Heart left ventricle (tissue), 16 donors: Measurements from ENCODE around the gene WBP11. TPM values are rescaled to one million over a fixed set of nuclear protein-coding genes. Genes with fewer than 3 reads are reported as not detected.
A peak's percentile ranks its signal among the peaks of the same experiment; 100 is the strongest.

Experiments used
- ATAC-seq, 4 donors: fragments of 200-7000 bp; cut with Tn5 transposase; one replicate each; pipeline ENCODE4 v1.9.1; 2020 to 2022; ENCODE audit warnings: moderate library complexity in 4 of 4, mild to moderate bottlenecking in 3 of 4, moderate number of reproducible peaks in 1 of 4
- DNase-seq, 5 donors: peaks; one replicate each; pipeline ENCODE4 v3.0.0-alpha.2; 2020
- H3K27ac ChIP-seq, 12 donors: fragments of 200-600 bp; sonication (generic) in 4 of 12; one replicate each; pipeline versions ENCODE4 v1.5.0 to v1.8.0; 2016 to 2022; ENCODE audit warnings: mild to moderate bottlenecking in 2 of 12
- H3K27me3 ChIP-seq, 9 donors: fragments of 200-600 bp; sonication (generic) in 2 of 9; one replicate each; pipeline versions ENCODE4 v1.5.1 to v1.8.0; 2016 to 2022; ENCODE audit warnings: mild to moderate bottlenecking in 3 of 9
- H3K36me3 ChIP-seq, 9 donors: fragments of 200-600 bp; sonication (generic) in 2 of 9; one replicate each; pipeline versions ENCODE4 v1.5.0 to v1.8.0; 2018 to 2022; ENCODE audit warnings: mild to moderate bottlenecking in 2 of 9
- H3K4me1 ChIP-seq, 12 donors: fragments of 200-600 bp; sonication (generic) in 4 of 12; one replicate each; pipeline versions ENCODE4 v1.5.0 to v1.8.0; 2016 to 2022; ENCODE audit warnings: mild to moderate bottlenecking in 3 of 12
- H3K4me3 ChIP-seq, 12 donors: fragments of 200-600 bp; sonication (generic) in 4 of 12; one replicate each; pipeline versions ENCODE4 v1.5.0 to v1.8.0; 2017 to 2022; ENCODE audit warnings: mild to moderate bottlenecking in 9 of 12, moderate library complexity in 4 of 12
- H3K9me3 ChIP-seq, 12 donors: fragments of 200-600 bp; sonication (generic) in 4 of 12; one replicate each; pipeline versions ENCODE4 v1.5.0 to v1.8.0; 2016 to 2022; ENCODE audit warnings: mild to moderate bottlenecking in 1 of 12
- POLR2A ChIP-seq, 2 donors: fragments of 450-650 bp; IDR thresholded peaks; one replicate each; pipeline ENCODE4 v1.6.1; 2017; ENCODE audit warnings: antibody characterized with exemption in 2 of 2, mild to moderate bottlenecking in 2 of 2, moderate library complexity in 2 of 2
- WGBS, 4 donors: extraction: QIAGEN DNeasy Blood & Tissue Kit in 2 of 4; methylation state at CpG; one replicate each; pipeline versions ENCODE4 v1.1.5 to v1.1.7; 2013 to 2018; 5-methylcytosine and 5-hydroxymethylcytosine counted together
- intact Hi-C, 10 donors: fragments of 100-400 bp; cut with DNase I; formaldehyde crosslinking; loops; one replicate each; pipeline versions ENCODE4 v1.11.1 to v1.14.2; 2022
- long read RNA-seq, 3 donors: library from polyadenylated mRNA; unstranded; transcript quantifications; one replicate each; pipeline ENCODE4 v2.0.0, GENCODE V29; 2020 to 2021
- polyA plus RNA-seq, 2 donors: library from polyadenylated mRNA; stranded (reverse); fragments of 200-250 nt; gene quantifications; one replicate each; pipeline ENCODE4 v1.2.3, GENCODE V29; 2013
- total RNA-seq, 9 donors: library from RNA; depleted of rRNA in 2 of 9; stranded (reverse); fragments of >200 nt in 2 of 9; fragmentation: NEBNext Ultra II Directional in 3 of 9; extraction: Animal tissue kit (Norgen Biotek cat#: 25700) in 3 of 9; gene quantifications; one replicate each; pipeline versions ENCODE4 v1.1.0 to v1.2.4, GENCODE V29; 2016 to 2023
- TF ChIP-seq, protein P1 (sequence below), 12 donors: fragments of 200-600 bp; sonication (generic) in 4 of 12; IDR thresholded peaks; one replicate each; pipeline versions ENCODE4 v1.5.0 to v1.8.0; 2018 to 2022; ENCODE audit warnings: antibody characterized with exemption in 12 of 12, mild to moderate bottlenecking in 5 of 12
- donor health status: ischemic (EF 13 %, LVEDD 7.1; RV severe dilation, severe dysfunction).
- donor health status: healthy with polysubstance abuse.
- donor health status: DM: no; HTN: yes; CAD: no.
- donor health status: DM: no; HTN: no; CAD: no.
- donor health status: ischemic (EF 25% LVEDD 6.9; RV normal size, moderate dysfunction).
- donor health status: ischemic (EF 25% LVEDD 5.7; RV mildly dilated, moderate dysfunction).
- donor health status: healthy.
- donor health status: DM: yes; HTN: yes; CAD: no.
- donor health status: ischemic (EF 35%, LVEDD 5.7; RV mildly dilated, moderate dysfunction).
- donor health status: nonischemic (EF 11% LVEDD 7.7; RV severe dilation, severe dysfunction).
- donor health status: DM: yes; HTN: yes; CAD: no.
- donor health status: PGD.
- donor health status: ischemic (EF 29% LVEDD 5.4; RV normal size, mild dysfunction).
- donor health status: nonischemic (EF 23%, LVEDD 6.1; RV moderate dilation, normal function).

Gene WBP11
- 10 to 100 TPM; 20.2 to 62.7 (median 52.7) TPM for total RNA-seq
- polyA plus RNA-seq, result 10 to 100 TPM; 11.4 to 38.8 TPM
- long read RNA-seq, donor 1, full-length matches to known transcripts, result 4 of 22 reads
- long read RNA-seq, donor 1, partial matches to known transcripts, result 18 of 22 reads
- long read RNA-seq, donor 1, other reads (novel, unspliced or antisense), result 0 of 22 reads
- long read RNA-seq, donor 2, full-length matches to known transcripts, result 20 of 36 reads
- long read RNA-seq, donor 2, partial matches to known transcripts, result 13 of 36 reads
- long read RNA-seq, donor 2, other reads (novel, unspliced or antisense), result 3 of 36 reads
- long read RNA-seq, donor 3, full-length matches to known transcripts, result 14 of 25 reads
- long read RNA-seq, donor 3, partial matches to known transcripts, result 11 of 25 reads
- long read RNA-seq, donor 3, other reads (novel, unspliced or antisense), result 0 of 25 reads

- H3K36me3 ChIP-seq, result peaks cover 0 to 28% (median 17%) of the 10 kb centered on the region in 9 donors
- no peaks in the 10 kb centered on the region for H3K9me3 ChIP-seq
- 0% methylated on average over 48 to 50 of the region's 50 CpGs for WGBS, 4 donors
- intact Hi-C loops, result loop anchor here in 5 of 10 donors (1.0 to 5.0 kb wide), 4 partner anchors 28 to 39 kb away; partner anchors contain the start of gene ART4 (in 3 of the 5)
- peak within 1 kb of the TSS; percentile 74 to 95 (median 82) for H3K4me3 ChIP-seq
- peaks cover 0 to 33% (median 17%) of the 10 kb centered on the region in 12 donors for H3K4me1 ChIP-seq
- H3K27ac ChIP-seq, result peak within 1 kb of the TSS; percentile 52 to 95 (median 88)
- TF ChIP-seq POLR2A (IDR thresholded peaks at IDR 0.05), result peak; percentile 28 to 90
- TF ChIP-seq, protein P1, sequence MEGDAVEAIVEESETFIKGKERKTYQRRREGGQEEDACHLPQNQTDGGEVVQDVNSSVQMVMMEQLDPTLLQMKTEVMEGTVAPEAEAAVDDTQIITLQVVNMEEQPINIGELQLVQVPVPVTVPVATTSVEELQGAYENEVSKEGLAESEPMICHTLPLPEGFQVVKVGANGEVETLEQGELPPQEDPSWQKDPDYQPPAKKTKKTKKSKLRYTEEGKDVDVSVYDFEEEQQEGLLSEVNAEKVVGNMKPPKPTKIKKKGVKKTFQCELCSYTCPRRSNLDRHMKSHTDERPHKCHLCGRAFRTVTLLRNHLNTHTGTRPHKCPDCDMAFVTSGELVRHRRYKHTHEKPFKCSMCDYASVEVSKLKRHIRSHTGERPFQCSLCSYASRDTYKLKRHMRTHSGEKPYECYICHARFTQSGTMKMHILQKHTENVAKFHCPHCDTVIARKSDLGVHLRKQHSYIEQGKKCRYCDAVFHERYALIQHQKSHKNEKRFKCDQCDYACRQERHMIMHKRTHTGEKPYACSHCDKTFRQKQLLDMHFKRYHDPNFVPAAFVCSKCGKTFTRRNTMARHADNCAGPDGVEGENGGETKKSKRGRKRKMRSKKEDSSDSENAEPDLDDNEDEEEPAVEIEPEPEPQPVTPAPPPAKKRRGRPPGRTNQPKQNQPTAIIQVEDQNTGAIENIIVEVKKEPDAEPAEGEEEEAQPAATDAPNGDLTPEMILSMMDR (IDR thresholded peaks at IDR 0.05), result no peak
- peak; percentile 92 to 97 (median 95) for DNase-seq
- no peaks in the 10 kb centered on the region for H3K27me3 ChIP-seq
- peak; percentile 100 for ATAC-seq
These were observed at the start of gene WBP11, which contains the start of gene C12orf60 for GRCh38 chr12:14803011-14803829. Gene WBP11 (minus strand): TSS chr12:14803478. CDS start chr12:14801383, 2,095 bp downstream. Gene C12orf60 (plus strand): TSS chr12:14803670. CDS start chr12:14822936, 19,266 bp downstream.

DNA sequence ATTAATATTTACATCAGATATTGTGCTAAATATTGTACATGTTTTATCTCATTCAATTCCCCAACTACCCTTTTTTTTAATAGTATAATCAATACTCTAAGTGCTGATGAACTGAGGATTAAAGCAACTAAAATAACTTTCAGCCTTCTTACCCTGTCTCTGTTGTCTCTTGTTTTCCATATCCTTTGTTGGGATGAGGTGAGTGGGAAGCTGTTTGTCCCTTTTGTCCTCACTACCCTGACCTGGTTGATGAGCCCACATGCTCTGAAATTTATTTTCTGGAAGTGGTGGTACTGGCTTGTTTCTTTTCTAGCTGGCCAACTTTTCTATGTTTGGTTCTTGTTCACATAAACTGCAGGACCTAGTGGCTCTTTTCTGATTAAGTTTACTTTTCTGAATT, 49.6 kb upstream of the WBP11 start:
- ATAC-seq, result no peak
- Histone ChIP-seq H3K27me3 (no peaks in the 10 kb centered on the region), H3K36me3 (no peaks in the 10 kb centered on the region), H3K9me3 (peaks cover 0 to 9% (median 0%) of the 10 kb centered on the region in 12 donors), H3K4me1 (peaks cover 0 to 30% (median 9%) of the 10 kb centered on the region in 12 donors), H3K4me3 (no peak overlapping the region), H3K27ac (no peak overlapping the region)
- TF ChIP-seq, protein P1 (IDR thresholded peaks at IDR 0.05), result no peak
- no peak for TF ChIP-seq POLR2A (IDR thresholded peaks at IDR 0.05)
- intact Hi-C loops, result no loop called here
- DNase-seq, result no peak

DNA sequence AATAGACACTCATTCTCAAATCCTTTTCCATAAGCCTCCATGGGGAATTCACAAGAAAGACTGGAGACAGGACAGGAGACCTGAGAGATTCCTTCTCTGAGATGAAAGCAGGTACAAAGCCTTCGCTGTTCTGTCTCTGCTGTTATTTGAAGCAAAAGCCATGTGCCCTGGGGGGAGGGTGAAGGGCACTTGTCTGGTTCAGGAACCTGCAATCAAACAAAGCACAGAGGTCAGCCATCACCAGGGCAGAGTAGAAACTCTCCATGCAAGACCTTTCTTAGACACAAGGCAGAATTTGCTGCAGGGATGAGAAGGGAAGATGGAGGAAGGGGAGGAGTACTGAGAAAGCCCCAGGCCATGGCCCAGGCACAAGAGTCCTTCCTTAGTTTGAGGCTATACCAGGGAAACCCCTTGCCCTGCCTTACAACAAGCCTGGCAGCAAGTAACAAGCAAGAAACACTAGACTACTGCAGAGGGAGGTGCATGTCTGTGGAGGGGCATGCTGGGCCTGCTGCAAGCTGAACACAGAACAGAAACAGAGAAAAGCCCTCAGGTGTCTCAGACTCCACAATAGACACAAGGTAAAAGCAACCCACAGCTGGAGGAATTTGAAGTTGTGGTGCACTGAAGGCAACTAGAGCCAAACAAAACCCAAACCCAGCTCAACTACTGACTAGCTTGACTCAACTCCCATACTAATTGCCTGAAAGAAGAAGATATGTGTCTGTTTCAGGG, 47.8 kb upstream of the WBP11 start:
- DNase-seq (no peak), ATAC-seq (no peak)
- Histone ChIP-seq H3K4me1 (peaks cover 0 to 45% (median 24%) of the 10 kb centered on the region in 12 donors), H3K36me3 (no peaks in the 10 kb centered on the region), H3K4me3 (no peak overlapping the region), H3K27me3 (no peaks in the 10 kb centered on the region), H3K9me3 (peaks cover 0 to under 1% (median 0%) of the 10 kb centered on the region in 12 donors), H3K27ac (peak overlapping the region in 2 of 12 donors; percentile 4 to 46)
- 42 to 99% (median 95%) methylated on average over 1 of the region's 1 CpG for WGBS, 4 donors
- intact Hi-C loops, result no loop called here
- no peak for TF ChIP-seq POLR2A (IDR thresholded peaks at IDR 0.05)
- TF ChIP-seq, protein P1 (IDR thresholded peaks at IDR 0.05), result no peak
